ENCODE measurements around the gene LAMP2. TPM values are rescaled to one million over a fixed set of nuclear protein-coding genes. Genes with fewer than 3 reads are reported as not detected.
"Not testable (repeated sequence)": the region's sequence is repeated elsewhere in the genome, so short reads cannot be mapped to it uniquely, and the experiment has no call there.

LAMP2 gene
- total RNA-seq, 1 donor: 73.4 TPM

DNA sequence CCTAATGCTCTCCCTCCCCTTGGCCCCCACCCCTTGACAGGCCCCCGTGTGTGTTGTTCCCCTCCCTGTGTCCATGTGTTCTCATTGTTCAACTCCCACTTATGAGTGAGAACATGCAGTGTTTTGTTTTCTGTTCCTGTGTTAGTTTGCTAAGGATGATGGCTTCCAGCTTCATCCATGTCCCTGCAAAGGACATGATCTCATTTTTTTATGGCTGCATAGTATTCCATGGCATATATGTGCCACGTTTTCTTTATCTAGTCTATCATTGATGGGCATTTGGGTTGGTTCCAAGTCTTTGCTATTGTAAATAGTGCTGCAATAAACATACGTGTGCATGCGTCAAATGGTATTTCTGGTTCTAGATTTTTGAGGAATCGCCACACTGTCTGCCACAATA, 561 bp upstream of the LAMP2 start:
- H3K9me3 ChIP-seq (ENCODE audit: low read depth, low read length); H3K4me3 ChIP-seq (ENCODE audit: low read length): not testable (repeated sequence)

DNA sequence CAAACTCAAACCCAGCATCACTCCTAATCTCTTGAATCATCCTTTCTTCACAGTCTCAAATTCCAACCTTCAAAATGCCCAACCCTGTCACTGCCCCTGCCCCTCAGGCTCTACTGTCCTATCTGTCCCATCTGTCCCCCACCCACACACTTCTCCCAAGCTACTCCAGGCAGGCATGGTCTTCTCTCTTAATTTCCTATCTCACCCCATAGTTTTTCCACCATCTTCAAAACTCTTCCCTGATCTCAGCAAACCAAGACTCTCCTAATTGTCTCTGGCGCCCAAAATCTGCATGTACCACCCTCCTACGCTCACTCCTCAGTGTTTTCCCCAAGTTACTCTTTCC, 644 bp downstream of the LAMP2 start:
- Histone ChIP-seq H3K27me3 (ENCODE audit: insufficient read depth, low read length) (no peaks in the 10 kb centered on the region), H3K9me3 (ENCODE audit: low read depth, low read length) (no peaks in the 10 kb centered on the region), H3K4me3 (ENCODE audit: low read length) (peak overlapping the region; percentile 69), H3K4me1 (ENCODE audit: insufficient read depth, low read length) (peaks cover 38% of the 10 kb centered on the region)

More for the DNA sequence above, 561 bp upstream of the LAMP2 start:
- not testable (repeated sequence) for H3K27me3 ChIP-seq (ENCODE audit: insufficient read depth, low read length)
- H3K4me1 ChIP-seq (ENCODE audit: insufficient read depth, low read length): peaks cover 29% of the 10 kb centered on the region

DNA sequence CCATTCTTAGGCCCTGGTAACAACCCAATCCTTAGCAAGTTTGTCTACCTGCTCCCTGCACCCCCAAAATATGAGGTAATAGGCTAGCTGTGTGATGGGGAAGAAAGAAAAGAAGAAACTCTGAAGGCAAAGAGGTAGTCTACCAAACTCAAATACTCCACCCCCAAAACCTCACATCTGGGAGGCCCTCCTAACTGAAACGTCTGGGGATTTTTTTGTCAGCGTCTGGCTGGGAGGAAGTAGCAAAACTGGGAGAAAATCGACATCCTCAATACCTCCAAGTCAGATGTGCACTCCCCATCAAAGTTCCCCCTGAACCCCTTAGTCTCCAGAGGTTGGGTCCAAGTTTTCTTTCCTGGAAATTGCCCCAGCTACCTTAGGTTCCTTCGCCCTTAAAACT, 1.0 kb downstream of the LAMP2 start:
- Histone ChIP-seq H3K9me3 (ENCODE audit: low read depth, low read length) (no peaks in the 10 kb centered on the region), H3K4me3 (ENCODE audit: low read length) (peak overlapping the region; percentile 69), H3K4me1 (ENCODE audit: insufficient read depth, low read length) (peaks cover 42% of the 10 kb centered on the region), H3K27me3 (ENCODE audit: insufficient read depth, low read length) (no peaks in the 10 kb centered on the region)

DNA sequence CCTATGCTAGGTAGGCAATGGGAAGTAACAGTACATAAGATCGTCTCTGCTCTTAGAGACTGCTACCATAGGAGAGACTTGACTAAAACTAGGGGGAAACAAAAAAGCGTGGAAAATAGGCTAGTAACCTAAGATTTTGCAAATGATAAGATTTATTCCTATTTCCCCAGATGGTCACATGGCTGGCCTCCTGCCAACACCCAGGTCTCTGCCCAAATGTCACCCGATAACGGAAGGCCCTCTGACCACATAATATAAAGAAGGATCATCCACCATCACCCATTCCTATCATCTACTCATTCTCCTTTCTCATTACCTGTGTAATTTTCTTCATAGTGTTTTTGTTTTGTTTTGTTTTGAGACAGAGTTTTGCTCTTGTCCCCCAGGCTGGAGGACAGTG, 4.7 kb downstream of the LAMP2 start:
- no peak overlapping the region for H3K4me3 ChIP-seq (ENCODE audit: low read length)
- H3K9me3 ChIP-seq (ENCODE audit: low read depth, low read length): no peaks in the 10 kb centered on the region
- H3K4me1 ChIP-seq (ENCODE audit: insufficient read depth, low read length): peaks cover 60% of the 10 kb centered on the region
- H3K27me3 ChIP-seq (ENCODE audit: insufficient read depth, low read length): no peaks in the 10 kb centered on the region

DNA sequence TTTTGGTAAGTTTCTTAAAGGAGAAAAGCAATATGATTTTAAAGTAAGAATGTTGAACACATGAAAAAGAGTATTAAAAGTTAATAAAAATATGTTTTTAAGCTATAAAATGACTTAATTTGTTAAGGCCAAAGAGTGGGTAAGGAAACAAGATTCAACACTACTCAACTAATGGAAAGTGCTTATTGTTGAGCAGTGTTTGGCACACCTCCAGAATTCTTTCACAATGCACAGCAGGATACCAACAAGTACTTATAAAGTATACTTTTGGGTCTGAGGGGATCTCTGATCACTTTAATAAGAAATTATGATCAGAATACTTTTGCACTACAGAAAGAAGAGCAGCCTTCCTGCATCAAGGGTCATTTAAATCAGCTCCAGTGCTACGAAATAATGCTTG, 5.9 kb downstream of the LAMP2 start:
- peaks cover 71% of the 10 kb centered on the region for H3K4me1 ChIP-seq (ENCODE audit: insufficient read depth, low read length)
- H3K4me3 ChIP-seq (ENCODE audit: low read length): no peak overlapping the region
- no peaks in the 10 kb centered on the region for H3K9me3 ChIP-seq (ENCODE audit: low read depth, low read length)
- H3K27me3 ChIP-seq (ENCODE audit: insufficient read depth, low read length): no peaks in the 10 kb centered on the region

DNA sequence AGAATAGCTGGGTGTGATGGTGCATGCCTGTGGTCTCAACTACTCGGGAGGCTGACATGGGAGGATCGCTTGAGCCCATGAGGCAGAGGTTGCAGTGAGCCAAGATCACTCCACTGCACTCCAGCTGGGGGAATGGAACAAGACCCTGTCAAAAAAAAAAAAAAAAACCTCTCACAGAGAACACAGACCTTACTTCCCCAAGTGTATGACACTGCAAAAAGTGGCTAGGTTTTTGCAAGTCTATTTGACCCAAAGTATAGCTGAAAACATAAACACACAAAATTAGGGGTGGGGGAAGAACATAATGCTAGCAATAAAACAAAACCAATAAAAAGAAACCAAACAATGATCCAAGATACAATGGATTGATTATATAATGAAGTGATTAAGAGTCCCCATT, 6.7 kb downstream of the LAMP2 start:
- Histone ChIP-seq H3K27me3 (ENCODE audit: insufficient read depth, low read length) (no peaks in the 10 kb centered on the region), H3K4me1 (ENCODE audit: insufficient read depth, low read length) (peaks cover 76% of the 10 kb centered on the region), H3K4me3 (ENCODE audit: low read length) (no peak overlapping the region), H3K9me3 (ENCODE audit: low read depth, low read length) (no peaks in the 10 kb centered on the region)

DNA sequence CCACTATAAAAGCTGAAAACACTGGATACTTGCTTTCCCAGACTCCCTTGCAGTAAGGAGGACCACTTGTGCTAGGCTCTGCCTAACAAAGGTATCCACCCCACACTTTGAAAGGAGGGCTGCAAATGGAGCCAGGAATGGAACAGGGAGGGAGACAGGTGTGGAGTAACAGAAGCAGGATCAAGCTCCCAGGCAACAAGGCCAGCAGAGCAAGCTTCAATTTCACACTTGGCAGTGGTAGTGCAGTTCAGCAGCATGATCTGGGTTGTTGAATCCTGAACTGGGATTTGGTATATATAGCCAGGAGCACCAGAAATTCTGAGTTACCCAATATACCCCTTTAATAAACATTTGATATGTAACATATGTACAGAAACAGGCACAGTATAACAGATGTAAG, 9.8 kb downstream of the LAMP2 start:
- peaks cover 58% of the 10 kb centered on the region for H3K4me1 ChIP-seq (ENCODE audit: insufficient read depth, low read length)
- no peaks in the 10 kb centered on the region for H3K27me3 ChIP-seq (ENCODE audit: insufficient read depth, low read length)

DNA sequence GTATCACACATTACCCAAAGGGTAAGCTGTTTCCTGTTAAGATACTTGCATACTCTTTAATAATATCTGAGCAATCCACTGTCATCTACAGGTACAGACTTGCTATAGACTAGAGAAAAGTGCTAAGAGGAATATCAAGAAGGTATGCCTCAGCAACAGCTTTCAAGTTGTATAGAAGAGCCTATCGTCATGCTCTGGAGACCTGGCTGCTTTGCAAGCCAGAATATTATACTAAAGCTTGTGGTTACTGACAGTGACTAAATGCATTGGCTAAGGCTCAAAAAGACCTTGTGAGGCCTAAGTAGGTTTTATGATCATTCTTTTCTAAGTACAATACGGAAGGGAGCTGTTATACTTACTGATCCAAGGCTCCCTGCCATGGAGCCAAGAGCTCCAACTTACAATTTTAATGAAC, 11.3 kb downstream of the LAMP2 start:
- no peak overlapping the region for H3K4me3 ChIP-seq (ENCODE audit: low read length)

More for the DNA sequence above, 9.8 kb downstream of the LAMP2 start:
- H3K4me3 ChIP-seq (ENCODE audit: low read length): no peak overlapping the region
- H3K9me3 ChIP-seq (ENCODE audit: low read depth, low read length): no peaks in the 10 kb centered on the region

DNA sequence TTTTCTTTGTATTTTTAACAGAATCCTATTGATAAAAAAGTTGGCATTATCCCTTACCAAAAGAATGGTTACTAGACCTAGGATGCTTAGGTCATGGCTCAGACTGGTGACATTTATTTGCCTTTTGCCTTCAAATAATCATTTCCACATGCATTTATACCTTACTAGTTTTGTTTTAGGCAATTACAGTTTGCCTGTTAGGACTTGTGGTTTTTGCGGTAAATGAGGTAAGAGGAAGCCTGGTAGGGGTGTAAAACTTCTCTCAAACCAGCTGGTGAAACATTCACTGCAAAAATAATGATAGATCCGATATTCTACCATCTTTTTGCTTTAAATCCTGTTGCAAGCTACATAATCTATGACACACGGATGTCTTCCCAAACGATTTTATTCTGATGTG, 12.1 kb downstream of the LAMP2 start:
- Histone ChIP-seq H3K9me3 (ENCODE audit: low read depth, low read length) (no peaks in the 10 kb centered on the region), H3K4me3 (ENCODE audit: low read length) (no peak overlapping the region), H3K4me1 (ENCODE audit: insufficient read depth, low read length) (peaks cover 40% of the 10 kb centered on the region), H3K27me3 (ENCODE audit: insufficient read depth, low read length) (no peaks in the 10 kb centered on the region)

More for the DNA sequence above, 11.3 kb downstream of the LAMP2 start:
- H3K27me3 ChIP-seq (ENCODE audit: insufficient read depth, low read length): no peaks in the 10 kb centered on the region
- H3K4me1 ChIP-seq (ENCODE audit: insufficient read depth, low read length): peaks cover 48% of the 10 kb centered on the region
- H3K9me3 ChIP-seq (ENCODE audit: low read depth, low read length): no peaks in the 10 kb centered on the region

DNA sequence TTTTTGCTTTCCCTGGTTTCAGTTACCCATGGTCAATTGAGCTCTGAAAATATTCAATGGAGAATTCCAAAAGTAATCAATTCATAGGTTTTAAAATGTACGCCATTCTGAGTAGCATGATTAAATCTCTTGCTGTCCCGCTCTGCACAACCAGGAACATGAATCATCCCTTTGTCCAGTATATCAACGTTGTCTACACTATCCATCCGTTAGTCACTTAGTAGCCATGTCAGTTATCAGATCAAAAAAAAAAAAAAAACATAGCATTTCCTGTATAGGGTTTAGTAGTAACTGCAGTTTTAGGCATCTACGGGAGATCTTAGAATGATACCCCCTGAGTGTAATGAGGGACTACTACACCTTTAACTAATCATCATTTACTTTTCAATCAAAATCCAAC, 15.1 kb downstream of the LAMP2 start:
- H3K4me1 ChIP-seq (ENCODE audit: insufficient read depth, low read length): peaks cover 26% of the 10 kb centered on the region
- H3K27me3 ChIP-seq (ENCODE audit: insufficient read depth, low read length): no peaks in the 10 kb centered on the region
- no peaks in the 10 kb centered on the region for H3K9me3 ChIP-seq (ENCODE audit: low read depth, low read length)
- no peak overlapping the region for H3K4me3 ChIP-seq (ENCODE audit: low read length)

DNA sequence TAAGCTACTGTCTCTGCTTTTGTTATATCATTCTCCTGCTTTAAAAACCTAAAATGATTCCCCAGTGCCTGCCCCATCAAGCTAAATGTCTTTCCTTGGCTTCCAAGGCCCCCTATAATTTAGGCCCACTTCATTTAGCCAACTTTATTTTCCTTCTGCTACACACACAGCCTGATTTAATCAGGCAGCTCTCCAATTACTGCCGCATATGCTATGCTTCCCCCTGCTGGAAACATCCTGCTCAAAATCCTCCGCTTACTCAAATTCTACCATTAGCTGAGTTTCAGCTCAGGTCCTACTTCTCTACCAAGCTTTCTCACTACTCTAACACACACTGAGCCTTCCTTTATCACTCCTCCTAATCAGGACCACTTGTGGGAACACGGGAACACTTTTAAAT, 17.0 kb downstream of the LAMP2 start:
- H3K4me3 ChIP-seq (ENCODE audit: low read length): no peak overlapping the region
- H3K9me3 ChIP-seq (ENCODE audit: low read depth, low read length): no peaks in the 10 kb centered on the region
- no peaks in the 10 kb centered on the region for H3K27me3 ChIP-seq (ENCODE audit: insufficient read depth, low read length)
- peaks cover 7% of the 10 kb centered on the region for H3K4me1 ChIP-seq (ENCODE audit: insufficient read depth, low read length)

DNA sequence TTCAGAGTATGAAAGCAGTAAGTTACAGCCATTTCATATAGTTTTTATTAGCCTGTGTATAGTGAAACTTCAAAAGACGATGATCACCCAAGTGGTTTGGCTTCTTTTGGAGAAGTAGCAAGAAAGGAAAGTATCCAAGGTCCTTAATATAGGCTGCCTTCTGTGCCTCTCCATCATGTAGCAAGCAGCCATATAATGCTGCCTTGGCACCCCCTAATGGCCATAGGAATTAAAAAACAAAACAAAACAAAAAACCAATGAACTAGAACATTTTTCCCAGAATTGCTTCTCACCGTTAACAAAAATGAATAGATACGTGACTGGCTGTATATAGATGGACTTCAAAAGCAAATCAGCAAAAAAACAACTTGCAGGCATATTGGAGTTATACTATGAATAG, 18.9 kb downstream of the LAMP2 start:
- no peaks in the 10 kb centered on the region for H3K9me3 ChIP-seq (ENCODE audit: low read depth, low read length)
- H3K4me1 ChIP-seq (ENCODE audit: insufficient read depth, low read length): no peaks in the 10 kb centered on the region
- H3K4me3 ChIP-seq (ENCODE audit: low read length): no peak overlapping the region
- no peaks in the 10 kb centered on the region for H3K27me3 ChIP-seq (ENCODE audit: insufficient read depth, low read length)

DNA sequence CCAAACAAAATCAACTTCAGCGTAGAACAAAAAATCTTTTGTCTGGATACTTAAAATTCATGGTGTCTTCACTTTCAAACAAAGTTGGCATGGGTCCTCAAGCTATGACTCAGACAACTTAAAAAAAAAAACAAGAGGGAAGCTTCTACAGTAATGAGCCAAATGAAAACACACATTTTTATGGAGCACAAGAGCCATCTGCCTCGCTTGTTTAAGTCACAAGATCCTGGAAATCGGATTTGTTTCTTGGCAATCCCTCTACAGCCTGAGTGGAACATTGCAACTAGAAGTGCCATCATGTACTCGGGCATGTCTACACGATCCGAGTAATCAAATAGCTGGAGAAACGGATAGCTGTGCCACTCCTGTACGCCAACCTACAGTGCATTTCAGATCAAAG, 22.6 kb downstream of the LAMP2 start:
- H3K9me3 ChIP-seq (ENCODE audit: low read depth, low read length): no peaks in the 10 kb centered on the region
- no peaks in the 10 kb centered on the region for H3K4me1 ChIP-seq (ENCODE audit: insufficient read depth, low read length)
- H3K27me3 ChIP-seq (ENCODE audit: insufficient read depth, low read length): no peaks in the 10 kb centered on the region
- H3K4me3 ChIP-seq (ENCODE audit: low read length): no peak overlapping the region

DNA sequence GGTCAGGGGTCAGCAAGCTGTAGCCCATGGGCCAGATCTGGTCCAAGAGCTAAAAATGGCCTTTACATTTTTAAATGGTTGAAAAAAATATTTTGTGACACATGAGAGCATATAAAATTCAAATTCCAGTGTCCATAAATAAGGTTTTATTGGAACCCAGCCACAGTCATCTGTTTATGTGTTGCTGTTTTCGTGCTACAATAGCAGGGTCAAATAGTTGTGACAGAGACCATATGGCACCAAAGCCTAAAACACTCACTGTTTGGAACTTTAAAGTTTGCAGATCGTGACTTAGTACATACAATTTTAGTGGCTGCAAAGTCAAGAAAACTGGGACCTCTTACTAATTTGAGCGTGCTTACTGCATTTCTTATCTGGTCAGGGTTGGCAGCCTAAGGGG, 29.2 kb downstream of the LAMP2 start:
- H3K4me3 ChIP-seq (ENCODE audit: low read length): no peak overlapping the region
- no peaks in the 10 kb centered on the region for H3K9me3 ChIP-seq (ENCODE audit: low read depth, low read length)
- no peaks in the 10 kb centered on the region for H3K4me1 ChIP-seq (ENCODE audit: insufficient read depth, low read length)
- no peaks in the 10 kb centered on the region for H3K27me3 ChIP-seq (ENCODE audit: insufficient read depth, low read length)

DNA sequence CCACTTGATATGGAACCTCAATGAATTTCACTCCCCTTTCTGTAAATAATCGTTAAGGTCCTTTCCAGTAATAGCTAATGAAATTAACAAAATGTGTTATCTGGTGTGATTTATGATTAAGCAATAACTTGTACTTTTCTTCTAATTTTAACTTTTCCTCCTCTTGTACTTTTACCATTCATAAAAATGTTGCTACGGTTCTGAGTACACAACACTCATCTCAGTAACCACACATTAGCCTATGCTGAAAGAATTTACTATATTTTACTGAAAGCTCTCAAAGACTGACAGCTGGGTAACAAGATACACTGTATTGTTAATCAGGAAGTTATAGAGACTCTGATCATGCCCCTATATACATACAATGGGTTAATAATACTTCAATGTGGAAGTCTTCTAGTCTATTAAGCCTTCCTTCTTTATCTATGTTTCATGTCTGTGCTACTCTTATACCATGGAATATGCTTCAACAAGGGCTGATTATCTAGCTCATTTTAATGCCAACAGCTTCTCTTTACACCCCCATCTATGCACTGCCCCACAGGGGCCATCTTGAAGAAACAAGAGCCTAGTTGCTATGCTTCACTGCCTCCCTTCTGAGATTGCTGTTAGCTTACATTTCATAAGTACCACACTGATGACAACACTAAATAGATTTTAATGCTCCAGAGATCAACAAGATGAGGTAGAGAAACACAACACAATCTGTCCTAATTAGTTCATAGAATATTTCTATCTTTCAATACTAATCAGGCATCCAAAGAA, 39.1 kb downstream of the LAMP2 start:
- H3K4me1 ChIP-seq (ENCODE audit: insufficient read depth, low read length): no peaks in the 10 kb centered on the region
- H3K27me3 ChIP-seq (ENCODE audit: insufficient read depth, low read length): no peaks in the 10 kb centered on the region
- no peaks in the 10 kb centered on the region for H3K9me3 ChIP-seq (ENCODE audit: low read depth, low read length)

DNA sequence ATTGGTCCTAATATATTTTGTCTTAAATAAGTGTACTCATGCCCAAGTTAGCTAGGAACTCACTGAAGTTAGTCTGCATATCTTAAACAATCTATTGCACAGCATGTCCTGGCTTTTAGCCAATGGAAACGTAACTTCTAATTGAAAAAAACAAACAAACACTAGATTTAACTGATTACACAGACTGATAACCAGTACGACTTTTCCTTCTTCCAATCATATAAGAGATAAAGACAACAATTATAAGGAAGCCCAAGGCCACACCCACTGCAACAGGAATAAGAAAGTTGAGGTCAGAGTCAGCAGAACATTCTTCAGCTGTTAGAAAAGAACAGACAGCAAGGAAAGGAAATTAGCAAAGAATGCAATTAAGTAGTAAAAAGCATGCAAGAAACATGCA, 40.8 kb downstream of the LAMP2 start:
- Histone ChIP-seq H3K9me3 (ENCODE audit: low read depth, low read length) (no peaks in the 10 kb centered on the region), H3K4me3 (ENCODE audit: low read length) (no peak overlapping the region), H3K27me3 (ENCODE audit: insufficient read depth, low read length) (no peaks in the 10 kb centered on the region), H3K4me1 (ENCODE audit: insufficient read depth, low read length) (no peaks in the 10 kb centered on the region)

More for the DNA sequence above, 39.1 kb downstream of the LAMP2 start:
- H3K4me3 ChIP-seq (ENCODE audit: low read length): no peak overlapping the region
